ENCODE data around the gene IL10RB. TPM values are rescaled to one million over a fixed set of nuclear protein-coding genes. Genes with fewer than 3 reads are reported as not detected.
"Not testable (repeated sequence)": the region's sequence is repeated elsewhere in the genome, so short reads cannot be mapped to it uniquely, and the experiment has no call there.

Gene IL10RB
- total RNA-seq, 1 donor from 2014 or later = 19.2 TPM

GRCh38 chr21:33249331-33250002 lies 16.7 kb upstream of the IL10RB start:
- H3K36me3 Mint-ChIP-seq = peaks cover 61% of the 10 kb centered on the region

GRCh38 chr21:33251119-33251518 lies 15.0 kb upstream of the IL10RB start:
- TF ChIP-seq CTCF (IDR thresholded peaks at IDR 0.05; ENCODE audit: unreplicated experiment) = no peak
- Mint-ChIP-seq H3K9me3 (no peaks in the 10 kb centered on the region), H3K4me3 (no peak overlapping the region), H3K27me3 (ENCODE audit: low read depth) (no peaks in the 10 kb centered on the region), H3K36me3 (peaks cover 65% of the 10 kb centered on the region), H3K27ac (no peak overlapping the region), H3K4me1 (no peaks in the 10 kb centered on the region)
- no peak for DNase-seq (ENCODE audit: low spot score in 2 of 2, unreplicated experiment in 2 of 2)

More at GRCh38 chr21:33249331-33250002, 16.7 kb upstream of the IL10RB start:
- H3K27ac Mint-ChIP-seq = no peak overlapping the region
- H3K27me3 Mint-ChIP-seq (ENCODE audit: low read depth) = no peaks in the 10 kb centered on the region
- no peaks in the 10 kb centered on the region for H3K9me3 Mint-ChIP-seq
- TF ChIP-seq CTCF (IDR thresholded peaks at IDR 0.05; ENCODE audit: unreplicated experiment) = no peak
- no peak for DNase-seq (ENCODE audit: low spot score in 2 of 2, unreplicated experiment in 2 of 2)
- H3K4me1 Mint-ChIP-seq = no peaks in the 10 kb centered on the region
- no peak overlapping the region for H3K4me3 Mint-ChIP-seq

GRCh38 chr21:33253382-33253781 lies 12.8 kb upstream of the IL10RB start:
- H3K4me1 Mint-ChIP-seq; H3K9me3 Mint-ChIP-seq; H3K4me3 Mint-ChIP-seq; H3K27me3 Mint-ChIP-seq (ENCODE audit: low read depth); DNase-seq (ENCODE audit: low spot score in 2 of 2, unreplicated experiment in 2 of 2); H3K27ac Mint-ChIP-seq: not testable (repeated sequence)
- peaks cover 68% of the 10 kb centered on the region for H3K36me3 Mint-ChIP-seq

- no peak for DNase-seq (ENCODE audit: low spot score in 2 of 2, unreplicated experiment in 2 of 2)
- Mint-ChIP-seq H3K4me3 (no peak overlapping the region), H3K36me3 (peaks cover 66% of the 10 kb centered on the region), H3K27me3 (ENCODE audit: low read depth) (no peaks in the 10 kb centered on the region), H3K27ac (no peak overlapping the region), H3K9me3 (peaks cover 8% of the 10 kb centered on the region), H3K4me1 (no peaks in the 10 kb centered on the region)
- TF ChIP-seq CTCF (IDR thresholded peaks at IDR 0.05; ENCODE audit: unreplicated experiment) = no peak
These were observed 11.4 kb upstream of the IL10RB start for GRCh38 chr21:33254766-33255165.

GRCh38 chr21:33255404-33255803 lies 10.8 kb upstream of the IL10RB start:
- Mint-ChIP-seq H3K4me1 (no peaks in the 10 kb centered on the region), H3K27ac (no peak overlapping the region), H3K4me3 (no peak overlapping the region), H3K27me3 (ENCODE audit: low read depth) (no peaks in the 10 kb centered on the region), H3K36me3 (peaks cover 60% of the 10 kb centered on the region), H3K9me3 (peaks cover 8% of the 10 kb centered on the region)
- TF ChIP-seq CTCF (IDR thresholded peaks at IDR 0.05; ENCODE audit: unreplicated experiment) = no peak
- DNase-seq (ENCODE audit: low spot score in 2 of 2, unreplicated experiment in 2 of 2) = no peak

GRCh38 chr21:33256019-33256418 lies 10.1 kb upstream of the IL10RB start:
- no peak overlapping the region for H3K4me3 Mint-ChIP-seq
- H3K9me3 Mint-ChIP-seq = peaks cover 8% of the 10 kb centered on the region
- H3K36me3 Mint-ChIP-seq = peaks cover 55% of the 10 kb centered on the region
- H3K27me3 Mint-ChIP-seq (ENCODE audit: low read depth) = no peaks in the 10 kb centered on the region
- H3K4me1 Mint-ChIP-seq = no peaks in the 10 kb centered on the region
- H3K27ac Mint-ChIP-seq = no peak overlapping the region
- DNase-seq (ENCODE audit: low spot score in 2 of 2, unreplicated experiment in 2 of 2) = no peak
- TF ChIP-seq CTCF (IDR thresholded peaks at IDR 0.05; ENCODE audit: unreplicated experiment) = no peak

Data from mesothelial cell of epicardium (in vitro differentiated cells).